Measurements from ENCODE around the gene SYT1. TPM values are rescaled to one million over a fixed set of nuclear protein-coding genes. Genes with fewer than 3 reads are reported as not detected.

SYT1 gene
- total and polyA plus RNA-seq, 11 donors, result 0.08 to 0.86 (median 0.16) TPM; not detected in 6

DNA sequence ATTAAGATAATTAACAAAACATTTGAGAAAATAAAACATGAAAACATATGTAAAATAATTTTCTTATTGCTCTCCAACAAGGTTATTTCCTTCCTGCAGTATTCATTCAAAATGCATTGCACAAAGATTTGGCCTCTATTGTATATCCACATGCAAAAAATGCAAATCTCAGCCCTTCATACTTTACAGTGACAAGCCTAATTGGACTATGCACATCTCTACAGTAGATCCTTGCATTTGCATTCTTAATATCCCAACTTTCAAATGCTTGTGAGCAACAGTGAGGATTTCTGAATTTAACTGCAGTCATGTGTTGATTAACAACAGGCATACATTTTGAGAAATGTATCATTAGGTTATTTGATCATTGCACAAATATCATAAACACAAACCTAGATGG lies 492.5 kb downstream of the SYT1 start:
- ATAC-seq (no peak), DNase-seq (no peak)
- peaks cover 0 to 4% (median 0%) of the 10 kb centered on the region in 12 donors for H3K4me1 ChIP-seq
- TF ChIP-seq, protein P1, sequence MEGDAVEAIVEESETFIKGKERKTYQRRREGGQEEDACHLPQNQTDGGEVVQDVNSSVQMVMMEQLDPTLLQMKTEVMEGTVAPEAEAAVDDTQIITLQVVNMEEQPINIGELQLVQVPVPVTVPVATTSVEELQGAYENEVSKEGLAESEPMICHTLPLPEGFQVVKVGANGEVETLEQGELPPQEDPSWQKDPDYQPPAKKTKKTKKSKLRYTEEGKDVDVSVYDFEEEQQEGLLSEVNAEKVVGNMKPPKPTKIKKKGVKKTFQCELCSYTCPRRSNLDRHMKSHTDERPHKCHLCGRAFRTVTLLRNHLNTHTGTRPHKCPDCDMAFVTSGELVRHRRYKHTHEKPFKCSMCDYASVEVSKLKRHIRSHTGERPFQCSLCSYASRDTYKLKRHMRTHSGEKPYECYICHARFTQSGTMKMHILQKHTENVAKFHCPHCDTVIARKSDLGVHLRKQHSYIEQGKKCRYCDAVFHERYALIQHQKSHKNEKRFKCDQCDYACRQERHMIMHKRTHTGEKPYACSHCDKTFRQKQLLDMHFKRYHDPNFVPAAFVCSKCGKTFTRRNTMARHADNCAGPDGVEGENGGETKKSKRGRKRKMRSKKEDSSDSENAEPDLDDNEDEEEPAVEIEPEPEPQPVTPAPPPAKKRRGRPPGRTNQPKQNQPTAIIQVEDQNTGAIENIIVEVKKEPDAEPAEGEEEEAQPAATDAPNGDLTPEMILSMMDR (IDR thresholded peaks at IDR 0.05), result no peak
- no peak for TF ChIP-seq POLR2A (IDR thresholded peaks at IDR 0.05)
- H3K27me3 ChIP-seq, result no peaks in the 10 kb centered on the region
- no peak overlapping the region for H3K4me3 ChIP-seq
- intact Hi-C loops (cut with DNase I), result no loop called here
- no peak overlapping the region for H3K27ac ChIP-seq
- no peaks in the 10 kb centered on the region for H3K9me3 ChIP-seq
- no peaks in the 10 kb centered on the region for H3K36me3 ChIP-seq

- H3K27me3 ChIP-seq, result no peaks in the 10 kb centered on the region
- no peak overlapping the region for H3K27ac ChIP-seq
- intact Hi-C loops (cut with DNase I), result no loop called here
- no peaks in the 10 kb centered on the region for H3K9me3 ChIP-seq
- no peak for ATAC-seq
- DNase-seq, result no peak
- peaks cover 0 to 4% (median 0%) of the 10 kb centered on the region in 12 donors for H3K4me1 ChIP-seq
- WGBS, 4 donors, result 79 to 92% (median 90%) methylated on average over 5 of the region's 5 CpGs
- H3K36me3 ChIP-seq, result no peaks in the 10 kb centered on the region
- TF ChIP-seq POLR2A (IDR thresholded peaks at IDR 0.05), result no peak
- TF ChIP-seq, protein P1 (IDR thresholded peaks at IDR 0.05), result no peak
- H3K4me3 ChIP-seq, result no peak overlapping the region
Observed at GRCh38 chr12:79358716-79359300, 494.2 kb downstream of the SYT1 start.

GRCh38 chr12:79360286-79360685 lies 495.7 kb downstream of the SYT1 start:
- ATAC-seq (no peak), DNase-seq (no peak)
- Histone ChIP-seq H3K4me1 (peaks cover 0 to 4% (median 0%) of the 10 kb centered on the region in 12 donors), H3K36me3 (no peaks in the 10 kb centered on the region), H3K27ac (no peak overlapping the region), H3K9me3 (no peaks in the 10 kb centered on the region), H3K4me3 (no peak overlapping the region), H3K27me3 (no peaks in the 10 kb centered on the region)
- TF ChIP-seq POLR2A (IDR thresholded peaks at IDR 0.05), result no peak
- TF ChIP-seq, protein P1 (IDR thresholded peaks at IDR 0.05), result no peak
- intact Hi-C loops (cut with DNase I), result no loop called here
- WGBS, 4 donors, result 20 to 34% (median 23%) methylated on average over 1 of the region's 1 CpG

- Histone ChIP-seq H3K4me1 (peaks cover 0 to 4% (median 0%) of the 10 kb centered on the region in 12 donors), H3K9me3 (no peaks in the 10 kb centered on the region), H3K27me3 (no peaks in the 10 kb centered on the region), H3K27ac (no peak overlapping the region), H3K36me3 (no peaks in the 10 kb centered on the region), H3K4me3 (no peak overlapping the region)
- intact Hi-C loops (cut with DNase I), result no loop called here
- TF ChIP-seq POLR2A (IDR thresholded peaks at IDR 0.05), result no peak
- TF ChIP-seq, protein P1 (IDR thresholded peaks at IDR 0.05), result no peak
- DNase-seq (no peak), ATAC-seq (no peak)
Observed at GRCh38 chr12:79360936-79361335, 496.4 kb downstream of the SYT1 start.
